ENCODE data around the gene GP1BA.

Gene GP1BA

DNA sequence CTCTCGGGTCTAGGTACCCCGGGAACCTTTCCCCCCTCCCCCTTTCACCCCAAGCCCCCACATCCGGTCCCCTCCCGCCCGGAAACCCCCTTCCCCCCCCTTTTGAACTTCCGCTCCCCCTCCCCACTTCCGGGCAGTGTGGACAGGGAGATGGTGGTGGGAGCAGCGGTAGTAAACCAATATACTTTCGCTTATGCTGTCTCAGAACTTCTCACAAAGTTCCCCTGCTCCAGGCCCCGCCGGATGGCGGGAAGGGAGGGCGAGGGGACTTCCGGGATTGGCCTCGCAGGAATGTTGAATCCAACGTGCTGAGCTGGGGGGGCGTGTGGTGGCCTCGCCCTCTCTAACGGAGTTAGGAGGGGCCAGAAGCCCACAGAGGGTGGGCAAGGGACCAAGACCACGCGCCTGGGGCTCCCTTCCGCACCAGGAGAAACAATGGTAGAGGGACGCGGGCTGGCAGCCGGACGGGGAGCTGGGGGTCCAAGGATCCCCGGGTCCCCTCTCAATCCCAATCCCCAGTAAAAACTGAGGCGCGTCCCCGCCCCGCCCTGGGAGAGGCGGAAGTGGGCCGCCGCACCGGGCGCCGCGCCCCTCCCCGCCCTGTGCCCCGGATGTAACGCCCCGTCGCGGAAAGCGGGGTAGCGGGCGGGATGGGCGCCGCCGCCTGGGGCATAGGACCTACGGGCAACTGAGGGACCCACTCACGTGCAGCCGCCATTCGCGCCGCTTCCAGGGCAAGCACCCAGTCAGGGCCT is 15.5 kb downstream of the GP1BA start:
- DNase-seq (ENCODE audit: insufficient read length, low spot score) (no peak), FAIRE-seq (no peak)
- TF ChIP-seq POLR2A (IDR thresholded peaks at IDR 0.05; ENCODE audit: low read depth, low read length): peak; percentile 16; the same call in 1 of the 2 replicates

- FAIRE-seq (no peak), DNase-seq (ENCODE audit: insufficient read length, low spot score) (peak; percentile 79)
- TF ChIP-seq POLR2A (IDR thresholded peaks at IDR 0.05; ENCODE audit: low read depth, low read length): peak; percentile 97
Measured at GRCh38 chr17:4948166-4948930, 16.3 kb downstream of the GP1BA start, which contains the start of gene PFN1. Gene PFN1 (minus strand): TSS chr17:4948530. CDS start chr17:4948394, 136 bp downstream.

GRCh38 chr17:4948931-4949320 is 16.8 kb downstream of the GP1BA start:
- DNase-seq (ENCODE audit: insufficient read length, low spot score) (peak; percentile 89), FAIRE-seq (no peak)

GRCh38 chr17:4949321-4950074 is 17.4 kb downstream of the GP1BA start:
- TF ChIP-seq POLR2A (IDR thresholded peaks at IDR 0.05; ENCODE audit: low read depth, low read length): peak; percentile 34
- DNase-seq (ENCODE audit: insufficient read length, low spot score) (peak; percentile 61), FAIRE-seq (no peak)

More at GRCh38 chr17:4948931-4949320, 16.8 kb downstream of the GP1BA start:
- TF ChIP-seq POLR2A (IDR thresholded peaks at IDR 0.05; ENCODE audit: low read depth, low read length): no peak; the same call in 1 of the 2 replicates

DNA sequence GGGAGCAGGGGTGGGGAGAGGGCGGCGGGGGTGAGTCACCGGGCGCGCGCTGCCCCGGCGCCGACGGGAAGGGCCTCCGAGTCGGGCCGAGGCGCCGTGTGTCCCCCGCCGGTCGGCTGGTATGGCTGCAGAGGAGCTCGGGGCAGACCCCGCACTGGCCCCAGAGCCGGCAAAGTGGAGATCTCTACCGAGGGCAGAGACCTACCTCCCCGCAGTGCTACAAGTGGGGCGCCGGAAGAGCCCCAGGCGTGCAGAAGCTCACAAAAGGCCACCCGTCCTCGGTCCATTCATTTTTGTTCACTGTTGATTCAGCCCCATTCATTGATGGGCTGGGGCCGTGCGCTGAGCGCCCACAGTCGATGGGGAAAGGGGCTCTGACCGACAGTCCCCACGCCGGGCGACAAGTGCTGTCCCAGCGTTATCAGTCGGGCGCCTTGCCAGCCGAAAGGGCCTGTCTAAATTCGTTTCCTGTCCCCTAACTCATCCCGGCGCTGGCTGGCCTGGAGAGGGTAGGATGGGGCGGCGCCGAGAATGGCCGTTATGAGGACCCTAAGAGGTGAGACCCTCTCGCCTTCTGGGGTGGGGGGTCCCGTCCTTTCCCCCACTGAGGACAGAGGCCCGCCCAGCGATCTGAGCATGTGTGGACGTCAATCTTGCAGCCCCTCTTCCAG is 18.1 kb downstream of the GP1BA start:
- FAIRE-seq (no peak), DNase-seq (ENCODE audit: insufficient read length, low spot score) (no peak)
- 0 out of 2 replicates have a peak, but pooled peaks have one; percentile 1 for TF ChIP-seq POLR2A (IDR thresholded peaks at IDR 0.05; ENCODE audit: low read depth, low read length)

GRCh38 chr17:4950746-4951204 is 18.7 kb downstream of the GP1BA start, which contains the start of gene ENO3:
Gene ENO3 (plus strand): TSS chr17:4951119. CDS start chr17:4951830, 711 bp downstream.
- no peak for FAIRE-seq
- DNase-seq (ENCODE audit: insufficient read length, low spot score): no peak
- no peak for TF ChIP-seq POLR2A (IDR thresholded peaks at IDR 0.05; ENCODE audit: low read depth, low read length)

GRCh38 chr17:4951486-4951885 is 19.4 kb downstream of the GP1BA start:
- FAIRE-seq (no peak), DNase-seq (ENCODE audit: insufficient read length, low spot score) (no peak)
- TF ChIP-seq POLR2A (IDR thresholded peaks at IDR 0.05; ENCODE audit: low read depth, low read length): no peak

DNA sequence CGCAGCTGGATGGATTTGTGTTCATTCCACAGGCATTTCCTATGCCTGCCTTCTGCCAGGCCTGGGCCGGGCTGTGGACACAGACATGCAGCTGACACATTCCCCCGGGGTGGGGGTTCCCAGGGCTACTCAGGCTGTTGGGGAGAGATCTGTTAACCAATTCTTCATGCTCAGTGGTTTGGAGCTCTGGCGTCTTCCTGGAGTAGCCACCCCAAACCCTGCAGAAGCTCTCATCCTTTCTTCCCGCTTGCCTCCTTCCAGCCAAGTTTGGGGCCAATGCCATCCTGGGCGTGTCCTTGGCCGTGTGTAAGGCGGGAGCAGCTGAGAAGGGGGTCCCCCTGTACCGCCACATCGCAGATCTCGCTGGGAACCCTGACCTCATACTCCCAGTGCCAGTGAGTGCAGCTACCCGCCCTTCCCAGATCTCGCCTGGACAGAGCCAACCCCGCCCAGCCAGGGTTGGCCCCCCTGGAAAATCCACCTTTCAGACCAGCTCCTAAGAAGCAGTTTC is 21.4 kb downstream of the GP1BA start:
- DNase-seq (ENCODE audit: insufficient read length, low spot score): peak; percentile 83
- FAIRE-seq: peak; percentile 72
- TF ChIP-seq POLR2A (IDR thresholded peaks at IDR 0.05; ENCODE audit: low read depth, low read length): no peak

- no peak for FAIRE-seq
- no peak for DNase-seq (ENCODE audit: insufficient read length, low spot score)
- no peak for TF ChIP-seq POLR2A (IDR thresholded peaks at IDR 0.05; ENCODE audit: low read depth, low read length)
Measured at GRCh38 chr17:4955091-4955490, 23.0 kb downstream of the GP1BA start.

DNA sequence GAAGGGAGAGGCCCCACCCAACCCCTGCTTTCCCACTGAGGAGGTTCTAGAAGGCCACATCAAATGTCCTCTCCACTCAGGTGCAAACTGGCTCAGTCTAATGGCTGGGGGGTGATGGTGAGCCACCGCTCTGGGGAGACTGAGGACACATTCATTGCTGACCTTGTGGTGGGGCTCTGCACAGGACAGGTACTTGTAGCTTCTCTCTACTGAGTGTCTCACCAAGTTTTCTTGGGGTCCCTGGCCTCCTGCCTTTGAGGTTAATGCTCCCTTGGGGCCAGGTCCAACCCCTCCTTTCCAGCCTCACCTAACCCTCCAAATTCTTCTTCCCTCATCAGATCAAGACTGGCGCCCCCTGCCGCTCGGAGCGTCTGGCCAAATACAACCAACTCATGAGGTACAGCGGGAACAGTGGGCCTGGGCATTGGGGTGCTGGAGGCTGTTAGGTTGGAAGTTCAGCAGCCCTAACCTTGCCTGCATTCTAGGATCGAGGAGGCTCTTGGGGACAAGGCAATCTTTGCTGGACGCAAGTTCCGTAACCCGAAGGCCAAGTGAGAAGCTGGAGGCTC is 24.5 kb downstream of the GP1BA start:
- DNase-seq (ENCODE audit: insufficient read length, low spot score): no peak
- no peak for FAIRE-seq
- TF ChIP-seq POLR2A (IDR thresholded peaks at IDR 0.05; ENCODE audit: low read depth, low read length): no peak

- DNase-seq (ENCODE audit: insufficient read length, low spot score) (no peak), FAIRE-seq (no peak)
- TF ChIP-seq POLR2A (IDR thresholded peaks at IDR 0.05; ENCODE audit: low read depth, low read length): no peak
Measured at GRCh38 chr17:4958102-4958501, 26.0 kb downstream of the GP1BA start.

DNA sequence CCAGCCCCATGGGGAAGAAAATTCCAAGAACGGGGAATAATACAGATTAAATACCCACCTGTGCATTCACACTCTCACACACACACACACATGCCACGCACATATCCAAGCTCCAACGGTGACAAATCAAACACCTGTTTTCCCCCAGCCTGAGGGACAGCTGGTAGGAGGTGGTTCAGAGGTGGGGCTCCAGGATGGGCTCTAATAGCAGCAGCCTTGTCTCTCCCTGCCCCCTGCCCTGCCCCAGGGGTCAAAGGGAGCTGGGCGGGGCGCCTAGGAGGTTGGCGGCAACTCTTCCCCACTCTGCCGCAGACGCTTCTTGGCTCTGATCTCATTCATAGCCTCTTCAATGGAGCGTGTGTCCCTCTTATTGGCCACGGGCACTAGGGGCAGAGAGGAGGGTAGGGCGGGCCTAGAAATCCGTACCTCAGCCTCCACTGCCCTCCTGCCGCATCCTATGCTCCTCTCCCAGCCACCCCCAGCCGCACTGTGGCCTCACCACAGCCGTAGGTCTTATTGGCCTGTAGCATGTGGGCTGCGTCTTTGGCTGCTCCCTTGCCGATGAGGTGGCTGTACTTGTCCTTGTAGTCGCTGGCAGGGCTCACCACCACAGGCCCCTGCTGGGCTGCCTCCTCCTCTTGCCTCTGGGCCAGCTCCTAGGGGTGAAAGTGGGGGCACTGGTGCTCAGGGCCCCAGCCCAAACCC is 27.3 kb downstream of the GP1BA start:
- FAIRE-seq: no peak

More for the DNA sequence above, 27.3 kb downstream of the GP1BA start:
- DNase-seq (ENCODE audit: insufficient read length, low spot score): no peak
- no peak for TF ChIP-seq POLR2A (IDR thresholded peaks at IDR 0.05; ENCODE audit: low read depth, low read length)

Measured in H54 (cell line).